ENCODE results near the gene S100A13.
"Not testable (repeated sequence)": the region's sequence is repeated elsewhere in the genome, so short reads cannot be mapped to it uniquely, and the experiment has no call there.

S100A13 gene

GRCh38 chr1:153626904-153627714 lies at the start of gene S100A13:
TSS of gene S100A13 (minus strand) at chr1:153627505. CDS start at chr1:153626472, 1,033 bp downstream.
- peak; percentile 90 for DNase-seq

- DNase-seq: no peak
Observed at GRCh38 chr1:153673511-153673910, 46.2 kb upstream of the S100A13 start.

GRCh38 chr1:153671628-153672353 lies 44.5 kb upstream of the S100A13 start:
- DNase-seq: not testable (repeated sequence)

GRCh38 chr1:153670859-153671627 lies 43.7 kb upstream of the S100A13 start, which contains the start of gene ILF2:
TSS of gene ILF2 (minus strand) at chr1:153670993. CDS start at chr1:153670922, 71 bp downstream.
- DNase-seq: peak; percentile 98

- DNase-seq: no peak
Observed at GRCh38 chr1:153670257-153670858, 43.1 kb upstream of the S100A13 start.

DNA sequence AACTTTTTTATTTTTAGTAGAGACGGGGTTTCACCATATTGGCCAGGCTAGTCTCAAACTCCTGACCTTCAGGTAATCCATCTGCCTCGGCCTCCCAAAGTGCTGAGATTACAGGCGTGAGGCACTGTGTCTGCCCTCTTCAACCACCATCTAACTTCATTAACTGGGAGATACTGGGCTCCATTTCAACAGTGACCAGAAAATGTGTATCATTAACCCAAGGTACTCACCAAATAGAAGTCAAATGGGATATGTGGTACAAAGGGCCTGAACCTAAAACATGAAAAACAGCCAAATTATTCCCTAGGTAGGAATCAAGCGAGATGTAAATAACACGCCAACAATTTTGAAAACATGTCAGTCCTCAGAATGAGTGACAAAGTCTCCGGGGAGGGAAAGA lies 42.3 kb upstream of the S100A13 start:
- DNase-seq: no peak

GRCh38 chr1:153668672-153669071 lies 41.4 kb upstream of the S100A13 start:
- DNase-seq: not testable (repeated sequence)

GRCh38 chr1:153667439-153667838 lies 40.1 kb upstream of the S100A13 start:
- no peak for DNase-seq

GRCh38 chr1:153663211-153663610 lies 35.9 kb upstream of the S100A13 start:
- no peak for DNase-seq

GRCh38 chr1:153662269-153662668 lies 35.0 kb upstream of the S100A13 start:
- DNase-seq: no peak

DNA sequence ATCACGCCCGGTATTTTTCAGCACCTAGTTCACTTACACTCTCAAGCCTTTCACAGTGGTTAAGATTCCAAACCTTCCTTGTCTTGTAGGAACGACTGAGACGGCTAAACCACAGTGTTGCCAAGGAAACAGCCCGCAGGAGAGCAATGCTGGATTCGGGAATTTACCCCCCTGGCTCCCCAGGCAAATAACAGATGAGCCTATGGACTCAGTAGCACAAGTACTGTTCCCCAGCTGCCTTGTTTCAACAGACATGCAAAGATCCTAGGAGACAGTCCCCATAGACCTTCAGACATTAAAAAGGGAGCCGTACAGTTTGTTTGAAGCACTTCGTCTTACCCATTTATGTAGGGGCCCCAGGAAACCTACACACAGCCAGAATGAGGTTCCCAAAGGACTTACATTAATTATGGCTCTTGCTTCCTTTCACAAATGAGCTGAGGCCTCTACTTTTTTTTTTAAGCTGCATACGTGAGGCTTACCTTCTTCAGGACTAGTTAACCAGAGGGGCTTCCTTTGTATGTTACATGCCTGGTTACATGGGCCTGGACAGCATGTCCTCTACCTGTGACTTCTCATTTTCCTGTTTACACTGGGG lies 33.9 kb upstream of the S100A13 start:
- DNase-seq: no peak

DNA sequence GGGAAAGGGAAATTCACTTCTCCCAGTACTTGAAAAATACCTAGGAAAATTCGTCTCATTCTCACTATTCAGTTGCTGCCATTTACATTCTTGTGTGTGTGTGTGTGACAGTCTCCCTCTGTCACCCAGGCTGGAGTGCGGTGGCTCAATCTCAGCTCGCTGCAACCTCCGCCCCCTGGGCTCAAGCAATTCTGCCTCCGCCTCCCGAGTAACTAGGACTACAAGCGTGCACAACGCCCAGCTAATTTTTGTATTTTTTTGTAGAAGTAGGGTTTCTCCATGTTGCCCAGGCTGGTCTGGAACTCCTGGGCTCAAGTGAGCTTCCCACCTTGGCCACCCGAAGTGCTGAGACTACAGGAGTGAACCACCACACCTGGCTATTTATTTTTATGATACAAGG lies 32.4 kb upstream of the S100A13 start:
- no peak for DNase-seq

GRCh38 chr1:153659175-153659534 lies 31.9 kb upstream of the S100A13 start:
- no peak for DNase-seq

GRCh38 chr1:153658400-153659174 lies 31.3 kb upstream of the S100A13 start, which contains the start of gene SNAPIN:
TSS of gene SNAPIN (plus strand) at chr1:153658703. CDS start at chr1:153658744, 41 bp downstream.
- DNase-seq: peak; percentile 96

DNA sequence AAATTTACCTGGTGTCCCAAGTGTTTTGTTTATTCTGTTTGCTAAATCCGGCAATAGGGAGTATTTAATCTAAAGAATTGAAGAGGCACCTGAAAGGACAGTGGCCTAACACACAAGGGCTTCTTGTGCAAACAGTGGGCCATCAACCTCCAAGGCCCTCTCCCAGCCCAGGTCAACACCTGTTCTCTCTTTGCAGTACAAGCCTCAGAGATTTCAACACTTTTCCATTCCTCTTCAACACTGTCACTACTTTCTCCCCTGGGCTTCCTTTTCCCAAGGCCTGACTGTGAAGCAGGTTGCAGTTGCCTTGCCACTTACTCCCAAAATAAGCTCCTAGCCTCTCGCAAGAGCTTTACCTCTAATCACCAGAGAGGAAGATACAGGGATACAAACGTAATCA lies 28.0 kb upstream of the S100A13 start:
- DNase-seq: no peak

DNA sequence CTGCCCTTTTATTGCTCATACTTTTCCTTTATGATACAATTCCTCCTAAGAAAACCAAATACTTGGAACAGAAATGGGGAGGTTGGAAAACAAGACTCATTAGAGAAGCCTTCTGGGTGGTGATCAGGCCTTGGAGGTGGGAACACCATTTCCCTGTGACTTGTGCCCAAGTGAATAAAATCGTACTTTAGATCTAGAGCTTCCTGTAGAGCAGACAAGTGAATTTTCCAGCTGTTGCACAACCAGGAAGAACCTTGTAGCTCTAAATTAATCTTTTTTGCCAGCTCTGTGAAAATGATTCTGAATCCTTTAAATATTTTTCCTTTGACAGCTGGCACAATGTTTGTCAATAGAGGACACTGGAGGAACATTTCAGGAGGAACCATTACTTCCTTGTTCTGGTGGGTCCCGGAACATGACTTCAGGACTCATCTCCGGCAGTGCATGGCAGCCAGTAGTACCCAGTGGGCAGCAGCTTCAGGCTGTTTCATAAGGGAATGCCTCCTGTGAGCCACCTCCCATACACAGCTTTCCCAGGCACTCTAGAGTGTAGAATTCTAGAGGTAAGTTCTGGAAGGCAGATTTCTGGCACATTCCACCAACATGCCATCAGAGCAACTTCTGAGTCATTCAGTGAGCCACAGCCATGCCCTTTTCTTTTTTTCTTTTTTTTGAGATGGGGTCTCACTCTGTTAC lies 25.6 kb upstream of the S100A13 start:
- DNase-seq: no peak

DNA sequence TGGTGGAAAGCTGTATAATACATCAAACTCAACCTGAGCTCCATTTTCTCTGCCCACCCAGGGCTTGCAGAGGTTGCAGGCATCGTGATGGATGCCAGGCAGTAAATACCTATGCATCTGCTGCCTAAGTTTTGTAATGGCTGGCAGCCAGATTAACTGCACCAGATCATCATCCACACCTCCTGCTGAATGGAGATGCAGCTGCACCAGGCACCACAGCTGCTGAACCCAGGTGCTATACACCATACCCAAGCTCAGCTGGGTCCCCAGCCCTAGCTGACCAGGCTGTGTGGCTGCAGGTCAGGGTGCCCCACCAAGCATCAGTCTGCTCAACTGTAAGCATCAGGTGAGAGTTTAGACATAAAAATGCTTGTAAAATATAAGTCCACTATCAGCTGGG lies 24.5 kb upstream of the S100A13 start:
- no peak for DNase-seq

DNA sequence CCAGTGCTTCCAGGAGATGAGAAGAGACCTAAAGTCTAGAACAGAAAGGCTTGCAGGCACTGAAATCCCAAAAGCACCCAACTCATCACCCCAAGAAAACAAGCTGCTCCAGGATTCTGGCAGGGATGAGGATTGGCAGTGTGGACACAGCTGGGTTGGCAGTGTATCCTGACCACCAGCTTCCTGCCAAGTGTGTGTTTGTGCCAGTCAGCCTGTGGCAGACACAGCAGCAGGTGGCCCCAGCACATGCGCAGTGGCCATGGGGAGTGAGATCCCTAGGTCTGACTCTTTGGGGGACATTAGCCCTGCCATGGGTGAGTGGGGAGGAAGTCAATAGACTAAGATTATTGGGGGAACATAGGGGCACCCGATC lies 22.5 kb upstream of the S100A13 start:
- no peak for DNase-seq

- no peak for DNase-seq
Observed at GRCh38 chr1:153649137-153649862, 22.0 kb upstream of the S100A13 start.

GRCh38 chr1:153648000-153648643 lies 20.8 kb upstream of the S100A13 start:
- no peak for DNase-seq
